Neural cell (in vitro differentiated cells): Measurements from ENCODE around the gene HIVEP3. TPM values are rescaled to one million over a fixed set of nuclear protein-coding genes. Genes with fewer than 3 reads are reported as not detected.

Source experiments
- H2AFZ ChIP-seq: fragments of 200-600, 300-800 bp; sonication (generic), shearing (Covaris generic); 2 replicates; pipeline ENCODE4 v1.6.0; 2014; ENCODE audit warnings: low read depth, mild to moderate bottlenecking, antibody characterized with exemption, low read length, moderate library complexity
- H3F3A ChIP-seq: fragments of 200-600 bp; shearing (Covaris generic); 2 replicates; pipeline ENCODE4 v1.6.1; 2016; ENCODE audit warnings: mild to moderate bottlenecking, moderate library complexity, mixed read lengths, antibody characterized with exemption, low read length; ENCODE audit not compliant: insufficient read depth, poor library complexity, severe bottlenecking
- H3K27ac ChIP-seq: fragments of 200-600, 300-800 bp; sonication (generic), shearing (Covaris generic); 2 replicates; pipeline ENCODE4 v1.5.1; 2014; ENCODE audit warnings: mild to moderate bottlenecking, low read length, moderate library complexity
- H3K27me3 ChIP-seq: fragments of 300-800, 200-600 bp; sonication (generic), shearing (Covaris generic); 2 replicates; pipeline ENCODE4 v1.6.0; 2014; ENCODE audit warnings: mild to moderate bottlenecking, low read depth, low read length, moderate library complexity; ENCODE audit not compliant: insufficient read depth
- H3K36me3 ChIP-seq: fragments of 300-800, 200-600 bp; sonication (generic), shearing (Covaris generic); 2 replicates; pipeline ENCODE4 v1.5.1; 2014; ENCODE audit warnings: mild to moderate bottlenecking, antibody characterized with exemption, low read length, moderate library complexity; ENCODE audit not compliant: insufficient read depth
- H3K4me2 ChIP-seq: fragments of 300-800, 200-600 bp; sonication (generic), shearing (Covaris generic); 2 replicates; pipeline ENCODE4 v1.6.0; 2014; ENCODE audit warnings: mild to moderate bottlenecking, low read length
- H3K4me3 ChIP-seq: fragments of 300-800, 200-600 bp; sonication (generic), shearing (Covaris generic); 2 replicates; pipeline ENCODE4 v1.5.1; 2014; ENCODE audit warnings: mild to moderate bottlenecking, low read length, moderate library complexity
- H3K79me2 ChIP-seq: fragments of 200-600 bp; shearing (Covaris generic); replicated peaks from 2 replicates; pipeline ENCODE4 v1.6.0; 2014; ENCODE audit warnings: mild to moderate bottlenecking, low read length, moderate library complexity; ENCODE audit not compliant: insufficient read depth
- H3K9ac ChIP-seq: fragments of 300-800, 200-600 bp; sonication (generic), shearing (Covaris generic); 2 replicates; pipeline ENCODE4 v1.6.1; 2016; ENCODE audit warnings: mild to moderate bottlenecking, low read length, mixed read lengths
- H3K9me2 ChIP-seq: fragments of 200-600 bp; shearing (Covaris generic); 2 replicates; pipeline ENCODE4 v1.6.1; 2016; ENCODE audit warnings: mild to moderate bottlenecking, low read length, mixed read lengths; ENCODE audit not compliant: insufficient read depth
- H3K9me3 ChIP-seq: fragments of 200-600, 300-800 bp; sonication (generic), shearing (Covaris generic); 2 replicates; pipeline ENCODE4 v1.6.1; 2016; ENCODE audit warnings: mild to moderate bottlenecking, mixed run types, low read length, moderate library complexity, mixed read lengths
- H4K20me1 ChIP-seq: fragments of 200-600 bp; shearing (Covaris generic); 2 replicates; pipeline ENCODE4 v1.6.1; 2016; ENCODE audit warnings: mild to moderate bottlenecking, mixed run types; ENCODE audit not compliant: insufficient read depth
- CTCF ChIP-seq: fragments of 450-650 bp; IDR thresholded peaks from 2 replicates; pipeline ENCODE4 v1.5.1; 2014; ENCODE audit warnings: antibody characterized with exemption, mild to moderate bottlenecking, moderate library complexity; ENCODE audit not compliant: poor library complexity, severe bottlenecking
- EP300 ChIP-seq: fragments of 450-650 bp; conservative IDR thresholded peaks from 2 replicates; pipeline ENCODE4 v1.6.1; 2014; ENCODE audit warnings: antibody characterized with exemption, mild to moderate bottlenecking, moderate library complexity; ENCODE audit not compliant: poor library complexity, severe bottlenecking
- EZH2 ChIP-seq: fragments of 200-600, 300-800 bp; shearing (Covaris generic), sonication (generic); IDR thresholded peaks from 2 replicates; pipeline ENCODE4 v1.6.1; 2014; ENCODE audit warnings: antibody characterized with exemption, low read length, borderline replicate concordance, mild to moderate bottlenecking; ENCODE audit not compliant: insufficient read depth, poor library complexity, severe bottlenecking
- MXI1 ChIP-seq: fragments of 450-650 bp; conservative IDR thresholded peaks from 2 replicates; pipeline ENCODE4 v1.6.1; 2014; ENCODE audit warnings: antibody characterized with exemption, mild to moderate bottlenecking; ENCODE audit not compliant: poor library complexity, severe bottlenecking
- POLR2AphosphoS5 ChIP-seq: IDR thresholded peaks from 2 replicates; pipeline ENCODE4 v1.6.1; 2012
- RAD21 ChIP-seq: fragments of 450-650 bp; conservative IDR thresholded peaks from 2 replicates; pipeline ENCODE4 v1.6.1; 2014; ENCODE audit warnings: antibody characterized with exemption, mild to moderate bottlenecking, moderate library complexity
- REST ChIP-seq: IDR thresholded peaks from 2 replicates; pipeline ENCODE4 v1.6.1; 2012; ENCODE audit warnings: borderline replicate concordance
- SMC3 ChIP-seq: fragments of 450-650 bp; conservative IDR thresholded peaks from 2 replicates; pipeline ENCODE4 v1.6.1; 2014; ENCODE audit warnings: antibody characterized with exemption, mild to moderate bottlenecking, moderate library complexity; ENCODE audit not compliant: poor library complexity
- TAF1 ChIP-seq: IDR thresholded peaks from 2 replicates; pipeline ENCODE4 v1.6.1; 2012; ENCODE audit warnings: low read depth
- polyA plus RNA-seq: library from polyadenylated mRNA; depleted of rRNA; stranded (reverse); fragments of >200 nt; gene quantifications from 2 replicates; pipeline ENCODE4 v1.2.3, GENCODE V29; 2014

Gene HIVEP3
- polyA plus RNA-seq, 1 donor from 2014 or later, result 2.6 TPM

- Histone ChIP-seq H3K4me3 (no peak overlapping the region), H3K9ac (no peak overlapping the region), H3K27me3 (no peaks in the 10 kb centered on the region), H3K4me2 (no peak overlapping the region), H3K79me2 (no peaks in the 10 kb centered on the region), H3K9me2 (no peaks in the 10 kb centered on the region), H2AFZ (no peak overlapping the region), H3K27ac (no peak overlapping the region), H4K20me1 (no peaks in the 10 kb centered on the region), H3F3A (no peaks in the 10 kb centered on the region), H3K36me3 (no peaks in the 10 kb centered on the region), H3K9me3 (no peaks in the 10 kb centered on the region)
- TF ChIP-seq TAF1 (no peak), EP300 (no peak), MXI1 (no peak), POLR2AphosphoS5 (no peak), REST (no peak), EZH2 (no peak), CTCF (no peak), SMC3 (no peak), RAD21 (no peak)
These were observed 453.0 kb downstream of the HIVEP3 start for GRCh38 chr1:41465741-41466140.

GRCh38 chr1:41464885-41465284, 453.8 kb downstream of the HIVEP3 start:
- Histone ChIP-seq H3K27ac (no peak overlapping the region), H3K9ac (no peak overlapping the region), H3K9me3 (no peaks in the 10 kb centered on the region), H4K20me1 (no peaks in the 10 kb centered on the region), H3K4me2 (no peak overlapping the region), H3K36me3 (no peaks in the 10 kb centered on the region), H3K4me3 (no peak overlapping the region), H3K9me2 (no peaks in the 10 kb centered on the region), H3K79me2 (no peaks in the 10 kb centered on the region), H2AFZ (no peak overlapping the region), H3F3A (no peaks in the 10 kb centered on the region), H3K27me3 (no peaks in the 10 kb centered on the region)
- no peak for TF ChIP-seq MXI1
- TF ChIP-seq EP300, result no peak
- TF ChIP-seq TAF1, result no peak

GRCh38 chr1:41463516-41463915, 455.2 kb downstream of the HIVEP3 start:
- Histone ChIP-seq H3K4me3 (no peak overlapping the region), H3K9ac (no peak overlapping the region), H3K9me2 (no peaks in the 10 kb centered on the region), H4K20me1 (no peaks in the 10 kb centered on the region), H3K4me2 (no peak overlapping the region), H3K36me3 (no peaks in the 10 kb centered on the region), H3K27ac (no peak overlapping the region), H2AFZ (no peak overlapping the region), H3F3A (no peaks in the 10 kb centered on the region), H3K9me3 (no peaks in the 10 kb centered on the region), H3K27me3 (no peaks in the 10 kb centered on the region), H3K79me2 (no peaks in the 10 kb centered on the region)
- TF ChIP-seq EP300 (no peak), TAF1 (no peak), POLR2AphosphoS5 (no peak), RAD21 (no peak), CTCF (no peak), SMC3 (no peak), REST (no peak), EZH2 (no peak), MXI1 (no peak)
